Tibial nerve (tissue), 4 donors: Measurements from ENCODE around the gene STX11. TPM values are rescaled to one million over a fixed set of nuclear protein-coding genes. Genes with fewer than 3 reads are reported as not detected.

Experiments
- DNase-seq, 2 donors: peaks; one replicate each; pipeline ENCODE4 v3.0.0-alpha.2; 2019; ENCODE audit warnings: low spot score in 2 of 2
- H3K27ac ChIP-seq, 4 donors: fragments of 200-600 bp; sonication (generic) in 3 of 4; one replicate each; pipeline ENCODE4 v1.5.1; 2017 to 2019; ENCODE audit warnings: mild to moderate bottlenecking in 1 of 4
- H3K27me3 ChIP-seq, 2 donors: fragments of 200-600 bp; sonication (generic) in 1 of 2; one replicate each; pipeline versions ENCODE4 v1.5.1 to v1.6.0; 2017 to 2019
- H3K36me3 ChIP-seq, 3 donors: fragments of 200-600 bp; sonication (generic); one replicate each; pipeline ENCODE4 v1.5.1; 2018 to 2019
- H3K4me1 ChIP-seq, 4 donors: fragments of 200-600 bp; sonication (generic) in 3 of 4; one replicate each; pipeline ENCODE4 v1.5.1; 2017 to 2019
- H3K4me3 ChIP-seq, 4 donors: fragments of 200-600 bp; sonication (generic) in 3 of 4; one replicate each; pipeline ENCODE4 v1.5.1; 2017 to 2019; ENCODE audit warnings: mild to moderate bottlenecking in 1 of 4, moderate library complexity in 1 of 4
- H3K9me3 ChIP-seq, 4 donors: fragments of 200-600 bp; sonication (generic) in 3 of 4; one replicate each; pipeline ENCODE4 v1.5.1; 2017 to 2019
- CTCF ChIP-seq, 5 experiments: fragments of 200-600 bp in 3 of 5; fragments of 450-650 bp in 2 of 5; sonication (generic) in 3 of 5; IDR thresholded peaks; one replicate each; pipeline ENCODE4 v1.5.1; 2016 to 2019; ENCODE audit warnings: antibody characterized with exemption in 5 of 5, mild to moderate bottlenecking in 3 of 5, moderate library complexity in 2 of 5
- EP300 ChIP-seq, 2 donors: sonication (generic); formaldehyde crosslinking; IDR thresholded peaks; one replicate each; pipeline ENCODE4 v1.6.1; 2017; ENCODE audit warnings: antibody characterized with exemption in 2 of 2, mild to moderate bottlenecking in 1 of 2
- POLR2A ChIP-seq, 2 donors: fragments of 450-650 bp; IDR thresholded peaks; one replicate each; pipeline ENCODE4 v1.6.1; 2017; ENCODE audit warnings: antibody characterized with exemption in 2 of 2, mild to moderate bottlenecking in 2 of 2, moderate library complexity in 2 of 2
- WGBS, 2 donors: methylation state at CpG; one replicate each; pipeline ENCODE4 v1.1.5; 2018; 5-methylcytosine and 5-hydroxymethylcytosine counted together
- total RNA-seq, 4 donors: library from RNA; depleted of rRNA; stranded (reverse); fragments of >200 nt; gene quantifications; one replicate each; pipeline ENCODE4 v1.1.0, GENCODE V29; 2016

Gene STX11
- total RNA-seq, 4 donors from 2014 or later = 5.3 to 24.3 (median 12.5) TPM

GRCh38 chr6:144234935-144235334, 84.6 kb downstream of the STX11 start:
- no peaks in the 10 kb centered on the region for H3K9me3 ChIP-seq
- no peak overlapping the region for H3K4me3 ChIP-seq
- no peaks in the 10 kb centered on the region for H3K36me3 ChIP-seq
- peaks cover 0 to 32% (median 11%) of the 10 kb centered on the region in 4 donors for H3K4me1 ChIP-seq
- H3K27ac ChIP-seq = no peak overlapping the region
- no peak for TF ChIP-seq EP300 (IDR thresholded peaks at IDR 0.05)
- no peak for TF ChIP-seq POLR2A (IDR thresholded peaks at IDR 0.05)
- TF ChIP-seq CTCF (IDR thresholded peaks at IDR 0.05) = no peak
- no peaks in the 10 kb centered on the region for H3K27me3 ChIP-seq
- DNase-seq = no peak
- WGBS, 2 donors = 73 to 81% methylated on average over 4 of the region's 4 CpGs

Other genes with a start within 250 kb of the STX11 start
- gene PLAGL1, start 142.3 kb upstream of the STX11 start, total RNA-seq = 10 to 100 TPM; 23.2 to 30.0 (median 29.6) TPM
- gene SF3B5, start 54.9 kb upstream of the STX11 start, total RNA-seq = 100 to 1,000 TPM in 3 of 4 donors, 10 to 100 TPM in 1; 99.8 to 155 (median 118) TPM
- gene UTRN, start 134.8 kb downstream of the STX11 start, total RNA-seq = 100 to 1,000 TPM; 279 to 370 (median 307) TPM